ENCODE data around the gene MSMP. TPM values are rescaled to one million over a fixed set of nuclear protein-coding genes. Genes with fewer than 3 reads are reported as not detected.

MSMP gene
- total RNA-seq, 1 experiment from 2014 or later = not detected

- peak in 1 of 2 experiments; percentile 2 for DNase-seq (ENCODE audit: low read depth in 1 of 2, low spot score in 2 of 2)
- no peaks in the 10 kb centered on the region for H3K4me1 ChIP-seq (replicated peaks)
- H3K4me3 ChIP-seq = no peak overlapping the region
- H3K27ac ChIP-seq = no peak overlapping the region
- H3K36me3 ChIP-seq = no peaks in the 10 kb centered on the region
- H3K27me3 ChIP-seq (replicated peaks) = no peaks in the 10 kb centered on the region
- no peaks in the 10 kb centered on the region for H3K9me3 ChIP-seq (replicated peaks)
Measured at GRCh38 chr9:35760651-35761050, 6.6 kb upstream of the MSMP start.

DNA sequence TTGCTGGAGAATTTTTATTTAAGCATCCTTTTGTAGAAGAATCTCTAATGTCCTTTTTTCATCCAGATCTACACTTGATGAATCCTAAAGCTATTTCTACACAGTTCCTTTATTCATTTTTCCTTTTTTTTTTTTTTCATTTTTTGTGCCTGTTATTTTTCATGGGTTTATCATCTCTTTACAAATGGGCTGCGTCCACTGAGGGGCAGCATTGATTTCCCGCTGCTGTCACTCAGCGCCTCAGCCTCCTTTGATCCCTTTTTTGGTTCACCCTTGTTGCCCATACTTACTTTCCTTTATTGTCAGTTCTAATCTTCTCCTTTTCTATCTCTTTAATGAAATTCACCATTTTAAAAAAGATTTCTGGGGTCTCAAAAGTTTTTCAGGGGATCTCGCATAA is 5.7 kb upstream of the MSMP start:
- Histone ChIP-seq H3K9me3 (replicated peaks) (no peaks in the 10 kb centered on the region), H3K27ac (no peak overlapping the region), H3K36me3 (no peaks in the 10 kb centered on the region), H3K4me3 (no peak overlapping the region), H3K4me1 (replicated peaks) (no peaks in the 10 kb centered on the region), H3K27me3 (replicated peaks) (no peaks in the 10 kb centered on the region)
- DNase-seq (ENCODE audit: low read depth in 1 of 2, low spot score in 2 of 2) = no peak

DNA sequence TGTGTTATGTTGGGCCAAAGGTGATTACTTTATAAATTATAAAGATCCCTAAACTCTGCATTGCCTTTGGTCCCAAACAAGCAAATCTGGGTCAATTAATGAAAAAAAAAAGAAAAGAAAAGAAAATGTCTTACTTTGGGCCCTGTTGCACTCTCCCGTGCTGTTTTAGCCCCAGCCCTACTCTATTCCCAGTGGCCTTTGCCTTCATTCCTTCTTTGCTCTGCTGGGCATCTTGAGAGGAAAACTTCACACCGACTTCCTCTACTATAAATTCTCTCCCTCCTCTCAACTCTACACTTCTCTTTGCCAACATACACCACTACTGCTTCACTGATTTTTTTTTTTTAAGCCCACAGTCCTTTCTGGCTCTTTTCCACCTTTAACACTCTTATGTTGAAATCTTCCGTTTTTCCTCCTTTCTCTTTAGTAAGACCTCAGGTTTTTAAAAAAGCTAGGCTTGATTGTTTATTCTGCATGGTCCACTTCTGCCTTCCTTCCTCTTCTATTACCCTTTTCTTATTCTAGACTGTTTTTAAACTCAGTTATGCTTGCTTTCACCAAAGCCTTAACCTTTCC is 4.5 kb upstream of the MSMP start:
- no peak overlapping the region for H3K27ac ChIP-seq
- no peak overlapping the region for H3K4me3 ChIP-seq
- DNase-seq (ENCODE audit: low read depth in 1 of 2, low spot score in 2 of 2) = no peak
- no peaks in the 10 kb centered on the region for H3K9me3 ChIP-seq (replicated peaks)
- no peaks in the 10 kb centered on the region for H3K4me1 ChIP-seq (replicated peaks)
- H3K27me3 ChIP-seq (replicated peaks) = no peaks in the 10 kb centered on the region
- H3K36me3 ChIP-seq = no peaks in the 10 kb centered on the region

GRCh38 chr9:35757892-35758275 is 3.8 kb upstream of the MSMP start:
- H3K27ac ChIP-seq = no peak overlapping the region

DNA sequence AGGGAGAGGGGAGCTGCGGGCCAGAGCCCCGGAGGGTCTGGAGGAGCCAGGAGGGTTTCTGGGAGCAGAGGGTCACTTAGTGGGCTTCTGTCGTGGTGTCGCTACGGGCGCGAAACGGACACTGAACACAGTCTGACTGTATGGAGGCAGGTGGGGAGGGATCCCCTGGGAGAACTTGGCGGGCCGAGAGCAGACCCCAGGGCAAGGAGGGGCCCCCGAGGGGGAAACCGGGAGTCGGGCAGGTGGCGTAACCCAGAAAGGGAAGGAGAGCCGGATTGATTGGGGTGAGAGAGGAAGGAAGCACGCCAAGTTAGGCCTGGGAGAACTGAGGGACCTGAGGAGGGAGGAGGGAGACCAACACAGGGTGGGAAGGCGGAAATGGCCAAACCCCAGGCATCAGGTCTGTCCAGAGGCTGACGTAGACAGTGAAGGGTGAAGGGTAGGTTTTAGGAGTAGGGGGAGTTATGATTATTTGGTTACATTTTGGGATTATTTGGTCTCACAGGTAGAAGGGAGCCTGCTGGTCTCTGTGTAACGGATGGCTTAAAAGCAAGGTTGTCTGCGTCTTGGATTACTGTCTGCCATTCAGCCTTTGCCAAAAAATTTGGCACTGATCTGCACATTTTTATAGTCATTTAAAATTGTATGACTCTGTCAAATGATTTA is 3.3 kb upstream of the MSMP start:
- Histone ChIP-seq H3K4me3 (no peak overlapping the region), H3K4me1 (replicated peaks) (no peaks in the 10 kb centered on the region), H3K36me3 (no peaks in the 10 kb centered on the region), H3K27ac (no peak overlapping the region), H3K9me3 (replicated peaks) (no peaks in the 10 kb centered on the region), H3K27me3 (replicated peaks) (no peaks in the 10 kb centered on the region)
- no peak for DNase-seq (ENCODE audit: low read depth in 1 of 2, low spot score in 2 of 2)

More at GRCh38 chr9:35757892-35758275, 3.8 kb upstream of the MSMP start:
- DNase-seq (ENCODE audit: low read depth in 1 of 2, low spot score in 2 of 2) = no peak
- H3K4me3 ChIP-seq = no peak overlapping the region
- H3K4me1 ChIP-seq (replicated peaks) = no peaks in the 10 kb centered on the region
- H3K9me3 ChIP-seq (replicated peaks) = no peaks in the 10 kb centered on the region
- H3K27me3 ChIP-seq (replicated peaks) = no peaks in the 10 kb centered on the region
- H3K36me3 ChIP-seq = no peaks in the 10 kb centered on the region

- Histone ChIP-seq H3K27me3 (replicated peaks) (no peaks in the 10 kb centered on the region), H3K4me1 (replicated peaks) (no peaks in the 10 kb centered on the region), H3K36me3 (no peaks in the 10 kb centered on the region), H3K9me3 (replicated peaks) (no peaks in the 10 kb centered on the region), H3K27ac (no peak overlapping the region), H3K4me3 (no peak overlapping the region)
- no peak for DNase-seq (ENCODE audit: low read depth in 1 of 2, low spot score in 2 of 2)
Measured at GRCh38 chr9:35756275-35757225, 2.5 kb upstream of the MSMP start.

DNA sequence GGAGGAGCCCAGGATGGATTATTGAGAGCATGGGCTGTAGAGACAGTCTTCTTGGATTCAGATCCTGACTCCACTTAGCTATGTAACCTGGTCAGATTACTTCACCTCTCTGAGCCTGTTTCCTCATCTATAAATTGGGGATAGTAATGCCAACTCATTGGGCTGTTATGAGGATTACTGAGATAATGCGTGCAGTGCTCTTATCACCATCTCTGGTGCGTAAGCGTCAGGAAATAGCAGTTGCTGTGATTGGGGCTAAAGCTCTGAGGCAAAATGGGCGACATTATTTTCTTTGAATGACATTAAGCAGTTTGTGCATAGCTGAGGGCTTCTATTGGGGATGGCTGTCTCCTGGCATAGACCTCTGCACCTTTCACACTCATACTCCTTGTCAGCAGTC is 995 bp upstream of the MSMP start:
- Histone ChIP-seq H3K9me3 (replicated peaks) (no peaks in the 10 kb centered on the region), H3K27ac (no peak overlapping the region), H3K4me1 (replicated peaks) (peaks cover 1% of the 10 kb centered on the region), H3K36me3 (no peaks in the 10 kb centered on the region), H3K4me3 (no peak overlapping the region), H3K27me3 (replicated peaks) (no peaks in the 10 kb centered on the region)
- DNase-seq (ENCODE audit: low read depth in 1 of 2, low spot score in 2 of 2) = no peak

DNA sequence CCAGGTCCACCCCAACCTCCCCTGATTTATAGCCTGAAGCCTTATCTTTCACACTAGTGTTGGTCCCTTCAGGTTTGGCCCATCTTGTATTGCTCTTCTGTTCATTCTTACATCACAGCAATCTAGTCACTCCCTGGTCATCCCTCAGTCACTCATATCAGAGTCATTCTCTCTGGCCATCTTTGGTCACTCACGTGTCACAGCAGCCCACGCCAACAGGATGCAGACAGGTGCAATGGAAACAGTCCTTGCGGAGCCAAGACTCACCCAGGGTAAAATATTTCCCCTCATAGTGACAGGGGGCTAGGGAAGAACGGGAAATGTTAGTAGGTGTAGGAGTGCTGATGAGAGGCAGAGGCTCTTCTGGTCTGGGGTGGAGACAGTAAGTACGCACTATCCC is 610 bp downstream of the MSMP start:
- H3K27me3 ChIP-seq (replicated peaks) = no peaks in the 10 kb centered on the region
- H3K4me3 ChIP-seq = no peak overlapping the region
- peaks cover 6% of the 10 kb centered on the region for H3K4me1 ChIP-seq (replicated peaks)
- H3K27ac ChIP-seq = no peak overlapping the region
- no peaks in the 10 kb centered on the region for H3K9me3 ChIP-seq (replicated peaks)
- no peak for DNase-seq (ENCODE audit: low read depth in 1 of 2, low spot score in 2 of 2)
- peaks cover 6% of the 10 kb centered on the region for H3K36me3 ChIP-seq

- Histone ChIP-seq H3K9me3 (replicated peaks) (no peaks in the 10 kb centered on the region), H3K4me1 (replicated peaks) (peaks cover 21% of the 10 kb centered on the region), H3K36me3 (peaks cover 6% of the 10 kb centered on the region), H3K27ac (no peak overlapping the region), H3K27me3 (replicated peaks) (no peaks in the 10 kb centered on the region), H3K4me3 (peak overlapping the region; percentile 95; the same call in 1 of the 2 replicates)
- no peak for DNase-seq (ENCODE audit: low read depth in 1 of 2, low spot score in 2 of 2)
Measured at GRCh38 chr9:35750256-35750531, 3.9 kb downstream of the MSMP start.

- H3K9me3 ChIP-seq (replicated peaks) = no peaks in the 10 kb centered on the region
Measured at GRCh38 chr9:35749515-35750255, 4.4 kb downstream of the MSMP start.

GRCh38 chr9:35748858-35749514 is 5.1 kb downstream of the MSMP start, which contains the start of the genes GBA2 and RGP1:
TSS of gene GBA2 (minus strand) at chr9:35749228. CDS start at chr9:35748704, 524 bp downstream.
TSS of gene RGP1 (plus strand) at chr9:35749287. CDS start at chr9:35749756, 469 bp downstream.
- peak; percentile 46 to 59 for DNase-seq (ENCODE audit: low read depth in 1 of 2, low spot score in 2 of 2)
- Histone ChIP-seq H3K4me3 (peak within 1 kb of the TSS; percentile 95), H3K27me3 (replicated peaks) (no peaks in the 10 kb centered on the region), H3K9me3 (replicated peaks) (no peaks in the 10 kb centered on the region), H3K27ac (peak within 1 kb of the TSS; percentile 83), H3K4me1 (replicated peaks) (peaks cover 21% of the 10 kb centered on the region), H3K36me3 (peaks cover 13% of the 10 kb centered on the region)

More at GRCh38 chr9:35749515-35750255, 4.4 kb downstream of the MSMP start:
- peaks cover 21% of the 10 kb centered on the region for H3K4me1 ChIP-seq (replicated peaks)
- DNase-seq (ENCODE audit: low read depth in 1 of 2, low spot score in 2 of 2) = peak in 1 of 2 experiments; percentile 2
- H3K36me3 ChIP-seq = peaks cover 6% of the 10 kb centered on the region
- no peaks in the 10 kb centered on the region for H3K27me3 ChIP-seq (replicated peaks)
- H3K27ac ChIP-seq = peak overlapping the region; percentile 83
- H3K4me3 ChIP-seq = peak overlapping the region; percentile 95

- Histone ChIP-seq H3K27me3 (replicated peaks) (no peaks in the 10 kb centered on the region), H3K4me3 (peak overlapping the region; percentile 95), H3K4me1 (replicated peaks) (peaks cover 21% of the 10 kb centered on the region), H3K27ac (peak overlapping the region; percentile 83), H3K9me3 (replicated peaks) (no peaks in the 10 kb centered on the region), H3K36me3 (peaks cover 18% of the 10 kb centered on the region)
- DNase-seq (ENCODE audit: low read depth in 1 of 2, low spot score in 2 of 2) = no peak
Measured at GRCh38 chr9:35748242-35748857, 5.7 kb downstream of the MSMP start.

Measured in SJSA1 (cell line).